ENCODE data around the gene LAMA5.

The LAMA5 gene, protein sequence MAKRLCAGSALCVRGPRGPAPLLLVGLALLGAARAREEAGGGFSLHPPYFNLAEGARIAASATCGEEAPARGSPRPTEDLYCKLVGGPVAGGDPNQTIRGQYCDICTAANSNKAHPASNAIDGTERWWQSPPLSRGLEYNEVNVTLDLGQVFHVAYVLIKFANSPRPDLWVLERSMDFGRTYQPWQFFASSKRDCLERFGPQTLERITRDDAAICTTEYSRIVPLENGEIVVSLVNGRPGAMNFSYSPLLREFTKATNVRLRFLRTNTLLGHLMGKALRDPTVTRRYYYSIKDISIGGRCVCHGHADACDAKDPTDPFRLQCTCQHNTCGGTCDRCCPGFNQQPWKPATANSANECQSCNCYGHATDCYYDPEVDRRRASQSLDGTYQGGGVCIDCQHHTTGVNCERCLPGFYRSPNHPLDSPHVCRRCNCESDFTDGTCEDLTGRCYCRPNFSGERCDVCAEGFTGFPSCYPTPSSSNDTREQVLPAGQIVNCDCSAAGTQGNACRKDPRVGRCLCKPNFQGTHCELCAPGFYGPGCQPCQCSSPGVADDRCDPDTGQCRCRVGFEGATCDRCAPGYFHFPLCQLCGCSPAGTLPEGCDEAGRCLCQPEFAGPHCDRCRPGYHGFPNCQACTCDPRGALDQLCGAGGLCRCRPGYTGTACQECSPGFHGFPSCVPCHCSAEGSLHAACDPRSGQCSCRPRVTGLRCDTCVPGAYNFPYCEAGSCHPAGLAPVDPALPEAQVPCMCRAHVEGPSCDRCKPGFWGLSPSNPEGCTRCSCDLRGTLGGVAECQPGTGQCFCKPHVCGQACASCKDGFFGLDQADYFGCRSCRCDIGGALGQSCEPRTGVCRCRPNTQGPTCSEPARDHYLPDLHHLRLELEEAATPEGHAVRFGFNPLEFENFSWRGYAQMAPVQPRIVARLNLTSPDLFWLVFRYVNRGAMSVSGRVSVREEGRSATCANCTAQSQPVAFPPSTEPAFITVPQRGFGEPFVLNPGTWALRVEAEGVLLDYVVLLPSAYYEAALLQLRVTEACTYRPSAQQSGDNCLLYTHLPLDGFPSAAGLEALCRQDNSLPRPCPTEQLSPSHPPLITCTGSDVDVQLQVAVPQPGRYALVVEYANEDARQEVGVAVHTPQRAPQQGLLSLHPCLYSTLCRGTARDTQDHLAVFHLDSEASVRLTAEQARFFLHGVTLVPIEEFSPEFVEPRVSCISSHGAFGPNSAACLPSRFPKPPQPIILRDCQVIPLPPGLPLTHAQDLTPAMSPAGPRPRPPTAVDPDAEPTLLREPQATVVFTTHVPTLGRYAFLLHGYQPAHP (N-terminal part only)

GRCh38 chr20:62367136-62367632 is at the start of gene LAMA5:
Gene LAMA5, minus strand, starts transcription at chr20:62367312. Its CDS starts 67 bp downstream, at chr20:62367245.
- DNase-seq, result peak in 1 of 2 experiments; percentile 67

GRCh38 chr20:62415354-62416111 is 48.4 kb upstream of the LAMA5 start:
- no peak for DNase-seq

- DNase-seq, result no peak
These were observed 46.9 kb upstream of the LAMA5 start for GRCh38 chr20:62413896-62414481.

DNA sequence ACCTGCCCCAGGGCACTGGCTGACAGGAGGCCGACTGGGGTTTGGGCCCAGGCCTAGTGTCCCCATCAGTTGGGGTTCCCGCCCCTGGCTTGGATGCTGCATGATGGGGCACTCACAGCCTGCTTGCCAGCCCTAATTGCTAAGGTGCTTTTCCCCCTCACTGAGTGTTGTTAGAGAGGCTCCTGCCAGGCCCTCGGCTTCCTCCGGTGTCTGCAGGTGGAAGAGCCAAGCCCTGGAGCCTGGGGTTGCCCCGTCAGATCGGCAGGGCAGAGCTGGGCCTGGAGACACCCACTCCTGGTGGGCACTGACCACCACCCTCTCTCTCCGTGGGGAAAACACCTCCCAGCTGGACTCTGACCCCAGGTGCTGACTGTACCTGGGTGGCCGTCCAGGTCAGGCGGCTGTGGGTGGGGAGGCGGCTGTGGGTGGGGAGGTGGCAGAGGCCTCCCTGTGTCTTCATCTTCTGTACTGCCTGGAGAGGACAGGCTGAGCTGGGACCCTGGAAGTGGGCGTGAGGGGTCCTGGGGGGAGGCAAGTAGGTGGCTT is 46.0 kb upstream of the LAMA5 start:
- DNase-seq, result no peak

GRCh38 chr20:62412194-62413024 is 45.3 kb upstream of the LAMA5 start:
- no peak for DNase-seq

GRCh38 chr20:62411479-62412193 is 44.5 kb upstream of the LAMA5 start:
- DNase-seq, result no peak

DNA sequence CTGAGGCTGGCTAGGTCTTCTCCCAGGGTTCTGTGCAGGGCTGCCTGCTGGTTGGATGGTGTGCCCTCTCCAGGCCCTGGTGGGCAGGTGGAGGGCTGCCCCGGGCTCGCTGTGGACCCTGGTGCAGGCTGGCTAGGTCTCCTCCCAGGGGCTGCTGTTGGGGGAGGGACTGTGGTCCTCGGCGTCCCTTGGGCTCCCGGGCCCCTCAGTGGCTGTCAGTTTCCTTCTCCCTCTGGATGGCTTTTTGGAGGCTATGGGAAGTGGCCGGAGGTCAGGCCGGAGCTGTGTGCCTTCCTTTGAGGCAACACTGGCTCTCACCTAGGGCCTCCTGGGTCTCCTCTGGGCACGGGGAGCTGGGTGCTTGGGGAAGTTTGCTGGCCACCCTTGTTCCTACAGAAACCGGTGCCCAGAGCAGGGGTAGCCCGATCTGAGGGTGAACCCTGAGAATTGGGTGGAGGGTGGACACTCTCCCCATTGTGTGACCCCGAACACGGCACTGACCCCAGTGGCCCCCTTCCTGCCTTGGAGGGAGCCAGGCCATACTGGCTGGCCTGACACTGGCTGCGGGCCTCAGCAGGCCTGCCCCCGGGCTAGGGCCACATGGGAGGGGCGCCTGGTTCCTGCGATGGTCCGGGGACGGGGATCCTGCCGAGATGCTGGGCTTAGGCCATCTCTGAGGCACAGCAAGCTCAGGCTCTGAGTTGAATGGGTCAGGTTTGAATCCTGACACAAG is 43.8 kb upstream of the LAMA5 start:
- no peak for DNase-seq

DNA sequence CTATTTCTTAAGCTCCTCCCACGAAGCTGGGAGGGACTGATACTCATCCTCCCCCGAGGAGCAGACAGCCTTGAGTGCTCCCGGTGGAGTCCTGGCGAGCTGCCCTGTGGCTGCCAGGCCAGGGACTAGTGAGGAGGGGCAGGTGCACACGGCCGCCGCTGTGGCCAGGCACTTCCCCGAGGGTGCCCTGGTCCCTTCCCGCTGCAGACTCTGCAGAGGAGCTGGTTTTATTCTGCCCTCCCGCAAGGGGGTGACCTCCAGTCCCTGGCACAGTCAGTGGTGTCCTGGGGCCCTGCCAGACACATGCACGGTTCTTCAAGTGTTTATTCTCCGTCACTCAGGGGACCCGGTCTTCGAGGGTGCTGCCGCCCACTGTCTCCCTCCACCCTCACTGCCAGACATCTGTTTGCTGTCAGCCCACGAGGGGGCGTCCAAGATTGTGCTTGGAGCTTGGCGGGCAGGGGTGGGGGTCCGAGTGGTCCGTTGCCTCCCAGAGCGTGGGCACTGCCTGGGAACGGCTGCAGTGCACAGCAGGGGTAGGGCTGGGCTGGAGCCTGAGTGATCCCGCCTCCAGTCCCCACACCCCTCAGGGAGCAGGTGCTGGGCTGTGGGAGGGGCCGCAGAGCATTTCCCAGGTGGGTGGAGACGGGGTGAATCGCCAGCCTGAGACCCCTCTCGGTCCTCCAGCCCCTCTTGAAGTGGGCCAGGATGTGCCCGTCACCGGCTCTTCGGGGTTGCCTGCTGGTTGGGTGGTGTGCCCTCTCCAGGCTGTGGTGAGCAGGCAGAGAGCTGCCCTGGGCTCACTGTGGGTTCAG is 43.0 kb upstream of the LAMA5 start:
- peak; percentile 65 to 66 for DNase-seq

- no peak for DNase-seq
These were observed 42.2 kb upstream of the LAMA5 start for GRCh38 chr20:62409086-62409853.

- DNase-seq, result no peak
These were observed 41.5 kb upstream of the LAMA5 start for GRCh38 chr20:62408640-62409039.

DNA sequence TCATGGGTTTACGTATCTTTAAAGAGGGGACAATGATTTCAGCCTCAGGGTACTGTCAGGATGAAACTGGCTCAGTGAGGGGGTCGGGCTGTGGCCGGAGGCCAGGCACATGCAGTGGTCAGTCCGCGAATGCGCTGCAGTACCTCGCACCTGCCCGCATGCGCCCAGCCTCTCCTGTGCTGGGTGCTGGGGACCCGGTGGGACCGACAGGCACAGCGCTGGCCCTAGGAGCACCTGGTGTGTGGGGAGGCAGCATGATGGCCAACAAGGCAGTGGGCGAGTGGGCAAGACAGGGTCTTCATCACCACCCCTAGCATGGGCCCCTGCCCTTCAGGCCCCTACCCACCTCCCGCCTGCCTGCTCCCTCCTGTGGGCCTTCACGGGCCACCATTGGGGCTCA is 40.9 kb upstream of the LAMA5 start:
- DNase-seq, result no peak

DNA sequence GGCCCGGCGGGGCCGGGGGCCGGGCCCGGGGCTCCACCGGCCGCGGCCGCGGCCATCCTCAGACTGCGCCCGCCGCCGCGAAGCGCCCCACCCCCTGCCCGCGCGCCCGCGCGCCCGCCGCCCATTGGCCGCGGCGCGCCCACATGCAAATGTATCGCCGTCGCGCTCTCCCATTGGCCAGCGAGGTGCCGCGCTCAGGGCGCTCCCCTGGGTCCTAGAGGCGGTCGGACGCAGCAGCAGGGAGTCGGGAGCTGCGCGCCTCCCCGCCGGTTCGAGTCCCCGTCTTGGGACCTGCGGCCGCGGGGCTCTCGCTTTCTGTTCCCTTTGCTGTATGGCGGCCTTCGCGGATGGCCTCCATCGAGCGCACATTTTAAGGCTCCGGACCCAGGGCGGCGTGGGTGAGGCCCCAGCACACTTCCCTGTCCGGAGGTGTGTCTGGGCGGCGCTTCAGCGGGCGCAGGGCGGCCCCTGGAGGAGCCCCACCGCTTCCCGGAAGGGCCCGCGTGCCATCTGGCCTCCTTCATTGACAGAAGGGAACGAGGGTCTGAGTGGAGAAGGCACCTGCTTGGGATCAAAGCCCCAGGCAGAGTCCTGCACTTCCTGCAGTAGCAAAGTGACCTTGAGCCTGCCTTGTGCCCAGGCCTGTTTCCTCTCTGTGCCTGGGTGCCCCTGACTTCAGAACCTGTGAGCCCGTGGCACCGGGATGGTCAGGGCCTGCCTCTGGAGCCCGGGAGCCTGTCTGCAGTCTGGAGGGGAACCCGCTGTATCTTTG is 40.3 kb upstream of the LAMA5 start, which contains the start of gene CABLES2:
Gene CABLES2 (minus strand): TSS at position 65 of the 772 bp plus-strand sequence. CDS start 9 bp downstream, at position 56.
- DNase-seq, result peak; percentile 88 to 91

DNA sequence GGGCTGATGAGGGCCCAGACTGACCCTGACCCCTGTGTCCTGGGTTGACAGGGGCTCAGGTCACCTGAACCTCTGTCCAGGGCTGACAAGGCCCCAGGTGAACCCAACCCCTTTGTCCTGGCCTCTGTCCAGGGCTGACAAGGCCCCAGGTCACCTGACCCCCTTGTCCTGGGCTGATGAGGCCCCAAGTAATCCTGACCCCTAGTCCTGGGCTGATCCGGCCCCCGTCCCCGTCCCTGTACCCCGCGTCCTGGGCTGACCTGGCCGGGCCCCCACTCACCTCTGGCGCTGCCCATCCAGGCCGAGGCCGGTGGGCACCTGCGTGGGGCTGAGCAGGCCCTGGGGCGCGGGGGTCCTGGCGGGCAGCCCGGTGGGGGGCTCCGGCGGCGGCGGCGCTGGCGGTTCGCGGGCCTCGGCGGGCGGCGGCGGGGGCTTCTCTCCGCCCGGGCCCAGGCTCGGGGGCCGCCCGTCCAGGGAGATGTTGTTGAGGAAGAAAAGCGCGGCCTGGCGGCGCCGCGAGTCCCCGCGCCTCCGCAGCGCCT is 39.6 kb upstream of the LAMA5 start:
- no peak for DNase-seq

DNA sequence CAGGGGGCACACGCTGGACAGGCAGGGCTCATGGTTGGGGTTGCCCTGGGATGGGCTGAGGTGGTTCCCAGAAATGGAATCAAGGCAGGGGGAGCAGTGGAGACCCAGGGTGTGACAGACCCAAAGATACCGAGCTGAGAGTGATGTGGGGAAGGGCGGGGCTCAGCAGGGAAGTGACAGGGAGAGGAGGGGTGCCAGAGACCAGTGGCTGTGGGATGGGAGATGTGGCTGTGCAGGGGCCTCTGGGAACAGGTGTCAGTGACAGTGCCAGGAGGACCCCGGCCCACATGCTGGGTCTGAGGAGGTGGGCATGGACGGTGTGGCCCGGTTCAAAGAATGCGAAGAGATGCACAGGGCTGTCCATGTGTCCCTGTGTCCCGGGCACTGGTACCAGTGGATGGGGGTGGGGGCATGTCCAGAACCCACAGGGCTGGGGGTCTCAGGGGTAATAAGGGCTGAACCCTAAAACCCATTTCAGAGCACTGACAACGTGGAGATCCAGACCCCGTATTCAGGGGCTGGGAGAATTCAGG is 38.9 kb upstream of the LAMA5 start:
- no peak for DNase-seq
